GOT3 (cell line): ENCODE measurements around the gene PTN.

Source experiments
- DNase-seq: peaks from one replicate; lab custom pipeline; 2025; ENCODE audit warnings: mixed read lengths; lab: John Stamatoyannopoulos, UW

Gene PTN, protein sequence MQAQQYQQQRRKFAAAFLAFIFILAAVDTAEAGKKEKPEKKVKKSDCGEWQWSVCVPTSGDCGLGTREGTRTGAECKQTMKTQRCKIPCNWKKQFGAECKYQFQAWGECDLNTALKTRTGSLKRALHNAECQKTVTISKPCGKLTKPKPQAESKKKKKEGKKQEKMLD

GRCh38 chr7:137343281-137343841 is at the start of gene PTN:
Gene PTN (minus strand): TSS chr7:137343733. CDS start chr7:137254973, 88,760 bp downstream.
- no peak for DNase-seq

DNA sequence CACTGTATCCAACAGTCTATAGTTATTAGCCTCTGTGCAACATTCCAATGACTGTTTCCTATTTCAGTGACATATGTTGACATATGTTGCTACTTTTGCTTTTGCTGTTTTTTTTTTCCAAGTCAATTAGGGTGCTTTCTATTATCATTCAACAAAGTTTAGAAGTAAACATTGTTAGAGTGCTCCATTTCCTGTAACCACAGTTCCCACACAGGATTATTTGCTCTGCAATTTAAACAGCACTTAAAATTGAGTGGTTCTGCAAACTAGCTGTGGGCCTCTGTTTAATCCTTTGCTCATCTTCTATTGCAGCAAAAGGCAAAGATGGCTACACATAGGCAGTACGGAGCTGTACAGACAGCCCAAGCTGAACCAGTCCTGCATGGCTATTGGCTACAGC is 46.5 kb upstream of the PTN start:
- DNase-seq = no peak

GRCh38 chr7:137388916-137389315 is 45.4 kb upstream of the PTN start:
- DNase-seq = no peak

- no peak for DNase-seq
Measured at GRCh38 chr7:137386966-137387365, 43.4 kb upstream of the PTN start.

DNA sequence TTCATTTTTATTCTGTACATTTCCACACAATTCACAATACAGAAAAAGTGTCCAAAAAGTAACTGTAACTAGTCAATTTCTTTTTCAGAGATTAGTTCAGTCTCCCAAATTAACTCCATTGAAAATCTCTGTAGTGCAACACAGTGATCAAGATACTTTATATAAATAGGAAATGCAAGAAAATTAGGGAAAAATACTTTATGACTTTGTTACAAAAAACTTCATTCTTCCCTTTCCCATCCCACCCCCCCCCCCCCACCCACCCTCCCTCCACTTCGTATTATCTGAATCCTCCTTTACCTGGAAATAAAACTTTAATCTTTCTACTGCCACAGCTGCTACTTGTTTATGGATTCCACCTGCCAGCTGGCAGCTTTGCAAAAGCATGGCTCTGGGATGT is 37.5 kb upstream of the PTN start:
- no peak for DNase-seq

- DNase-seq = no peak
Measured at GRCh38 chr7:137373507-137373906, 30.0 kb upstream of the PTN start.

DNA sequence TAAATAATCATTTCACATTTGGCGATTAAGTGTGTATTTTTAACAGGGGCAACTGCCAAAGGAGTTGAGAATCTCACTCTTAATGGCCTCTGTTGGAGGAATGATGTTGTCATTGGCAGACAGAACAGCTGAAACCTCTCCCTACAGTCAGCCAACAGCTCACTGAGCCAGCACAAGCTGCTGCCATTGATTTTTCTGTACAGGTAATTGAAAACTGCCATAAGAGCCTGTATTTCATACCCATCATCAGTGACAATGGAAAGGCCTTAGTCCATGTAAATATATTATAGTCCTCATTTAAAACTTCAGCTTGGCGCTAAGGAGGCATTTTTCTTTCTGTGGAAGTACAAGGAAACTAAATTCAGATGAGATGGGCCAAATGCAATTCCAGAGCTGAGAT is 28.1 kb upstream of the PTN start:
- no peak for DNase-seq

DNA sequence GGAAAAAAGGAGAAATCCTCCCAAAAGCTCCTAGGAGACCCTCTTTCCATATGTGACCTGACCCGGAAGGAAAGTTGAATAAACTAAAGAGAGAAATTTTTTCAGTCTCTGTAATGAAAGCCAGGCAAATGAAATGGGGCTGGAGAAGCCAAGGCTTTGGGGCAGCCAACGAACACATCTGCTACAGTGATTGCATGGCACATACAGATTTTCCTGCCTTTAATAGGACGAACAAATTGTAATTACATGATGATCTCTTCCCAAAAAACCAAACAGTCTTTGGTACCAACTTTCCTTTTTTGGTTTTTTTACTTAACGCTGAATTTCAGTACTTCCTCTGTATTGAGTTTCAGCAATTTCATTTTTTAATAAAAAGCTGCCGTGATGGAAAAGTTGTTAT is 23.5 kb upstream of the PTN start:
- DNase-seq = no peak

DNA sequence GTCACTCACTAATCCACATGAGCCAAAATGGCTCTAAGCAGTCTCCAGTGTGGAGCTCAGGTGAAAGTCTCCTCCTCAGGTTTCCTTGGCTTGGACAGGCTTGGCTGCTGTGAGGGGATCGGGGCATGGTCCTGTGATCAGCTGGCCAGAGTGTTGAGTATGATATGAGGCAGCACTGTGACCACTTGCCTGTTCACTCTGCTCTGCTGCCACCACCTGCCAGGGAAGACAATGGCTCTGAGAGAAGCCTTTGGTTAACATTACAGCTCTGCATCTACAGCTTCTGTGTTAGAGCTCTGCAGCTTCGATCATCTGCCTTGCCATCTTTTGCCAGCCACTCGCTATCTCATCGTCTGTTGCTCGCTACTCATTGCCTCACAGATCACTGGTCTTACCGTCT is 20.1 kb upstream of the PTN start:
- no peak for DNase-seq

- no peak for DNase-seq
Measured at GRCh38 chr7:137360087-137360679, 16.6 kb upstream of the PTN start.

DNA sequence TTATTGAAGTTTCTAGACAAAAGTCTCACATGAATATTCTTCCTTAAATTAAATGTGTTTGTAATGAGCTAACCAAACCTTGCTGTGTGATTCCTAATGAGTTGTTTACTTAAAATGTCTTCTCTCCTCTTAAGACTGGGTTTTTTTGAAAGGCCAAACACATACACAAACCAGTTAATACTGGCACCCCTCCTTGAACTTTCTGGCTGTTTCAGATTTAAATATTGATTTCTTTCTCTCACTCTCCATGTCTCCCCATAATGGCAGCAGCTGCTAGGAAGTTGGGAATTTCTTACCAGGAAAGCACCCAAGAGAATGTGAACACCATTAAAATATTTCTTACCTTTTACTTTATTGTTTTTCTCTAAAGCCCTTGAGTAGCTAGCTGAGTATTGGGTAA is 11.4 kb upstream of the PTN start:
- no peak for DNase-seq

- DNase-seq = no peak
Measured at GRCh38 chr7:137354396-137354795, 10.9 kb upstream of the PTN start.

DNA sequence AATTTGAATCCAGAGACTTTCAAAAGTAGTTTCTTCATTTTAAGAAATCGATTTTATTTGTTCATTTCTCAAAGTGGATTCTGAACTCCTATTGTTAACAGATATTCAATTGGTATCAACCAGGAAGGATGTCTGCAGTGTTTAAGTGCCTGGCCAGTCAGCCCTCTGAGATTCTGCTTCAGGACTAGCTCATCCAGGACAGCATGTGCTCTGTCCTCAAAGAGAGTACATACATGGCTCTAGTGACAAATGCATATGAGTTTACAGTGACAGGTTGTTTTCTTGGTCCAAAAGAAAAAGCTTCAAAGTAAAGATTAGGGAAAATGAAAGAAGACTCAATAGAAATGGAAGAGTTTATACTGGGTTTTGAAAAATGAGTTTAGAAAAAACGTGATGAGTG is 8.4 kb upstream of the PTN start:
- DNase-seq = no peak

- DNase-seq = no peak
Measured at GRCh38 chr7:137345799-137346449, 2.4 kb upstream of the PTN start.

DNA sequence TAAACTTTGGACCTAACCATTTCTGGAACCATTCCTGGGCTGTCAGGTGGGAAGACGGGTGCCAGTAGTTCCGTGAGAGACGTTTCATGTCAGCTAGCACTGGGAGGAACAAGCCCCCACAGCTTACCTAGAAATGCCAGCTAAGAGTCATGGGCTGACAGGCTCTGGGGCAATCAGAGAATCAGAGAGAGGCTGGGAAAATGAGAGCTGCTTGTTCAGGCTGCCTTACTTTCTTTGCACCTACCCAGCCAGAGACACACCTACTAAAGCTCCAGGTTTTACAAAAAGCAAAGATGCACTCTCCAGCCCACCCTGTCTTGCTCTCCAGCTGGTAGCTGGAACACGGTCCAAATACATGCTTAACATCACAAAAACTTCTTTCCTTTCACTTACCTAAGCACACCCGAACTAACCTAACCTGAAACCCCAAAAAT is 688 bp downstream of the PTN start:
- no peak for DNase-seq

GRCh38 chr7:137342265-137342664 is 1.3 kb downstream of the PTN start:
- DNase-seq = no peak

DNA sequence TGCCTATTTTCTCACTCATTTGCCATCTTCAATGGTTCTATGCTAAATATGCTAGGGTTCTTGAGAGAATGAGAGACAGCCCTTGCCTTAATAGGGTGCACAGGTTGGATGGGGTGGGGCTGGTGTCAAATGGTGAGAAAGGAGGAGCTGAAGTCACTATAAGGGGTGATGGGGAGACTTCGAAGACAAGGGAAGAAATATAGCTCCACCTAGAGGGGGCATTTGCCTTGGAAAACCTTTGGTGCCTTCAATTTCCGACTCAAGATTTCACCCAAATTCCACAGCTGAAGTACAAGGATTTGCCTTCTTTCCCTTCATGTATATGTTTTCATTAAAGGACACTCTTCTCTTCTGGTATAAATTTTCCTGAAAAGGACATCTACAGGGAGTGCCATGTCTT is 5.6 kb downstream of the PTN start:
- DNase-seq = no peak

- DNase-seq = no peak
Measured at GRCh38 chr7:137335814-137336213, 7.7 kb downstream of the PTN start.

DNA sequence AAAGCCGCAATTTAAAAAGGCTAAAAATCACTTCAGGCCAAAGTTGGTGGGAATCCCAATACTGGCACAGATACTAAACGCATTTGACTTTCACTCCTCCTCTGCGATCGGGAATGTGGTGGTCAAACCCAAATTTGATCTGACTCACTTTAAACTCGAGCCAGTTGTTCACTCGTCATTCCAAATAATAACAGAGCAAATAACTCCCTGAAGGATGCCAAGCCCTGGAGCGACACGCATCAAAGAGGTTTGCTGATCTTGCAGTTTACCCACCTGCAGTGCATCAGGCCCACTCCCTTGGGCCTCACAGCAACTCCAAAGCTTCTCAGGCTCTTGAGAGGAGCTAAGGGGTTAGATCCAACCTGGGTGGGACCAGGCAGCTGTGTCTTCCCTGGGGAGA is 12.2 kb downstream of the PTN start:
- DNase-seq = no peak

- no peak for DNase-seq
Measured at GRCh38 chr7:137329411-137329810, 14.1 kb downstream of the PTN start.

- DNase-seq = no peak
Measured at GRCh38 chr7:137328373-137329120, 15.0 kb downstream of the PTN start.

DNA sequence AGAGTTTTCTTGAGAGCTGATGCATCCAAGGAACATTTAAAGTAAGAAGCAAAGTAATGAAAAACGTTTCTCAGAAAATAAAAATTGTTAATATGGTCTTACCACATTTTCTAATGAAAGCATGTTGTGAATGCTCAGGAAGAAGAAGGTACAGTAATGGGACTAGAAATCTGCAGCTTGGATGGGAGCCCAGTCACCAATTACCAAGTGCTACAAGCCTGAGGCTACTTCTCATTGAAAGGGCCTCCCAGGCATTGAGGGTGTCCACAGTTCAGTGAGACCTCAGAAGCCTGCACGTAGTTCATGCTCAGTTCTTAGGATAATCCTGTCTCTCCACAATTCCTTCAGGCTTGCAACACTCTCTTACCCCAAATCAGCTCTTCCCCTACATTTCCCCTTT is 17.6 kb downstream of the PTN start:
- no peak for DNase-seq
